ENCODE measurements around the gene HOOK1.

Gene HOOK1

GRCh38 chr1:59771361-59771760 is 43.4 kb upstream of the HOOK1 start:
- FAIRE-seq = no peak

GRCh38 chr1:59775480-59775879 is 39.3 kb upstream of the HOOK1 start:
- FAIRE-seq (no peak), DNase-seq (ENCODE audit: insufficient read length, low spot score) (no peak)
- TF ChIP-seq CTCF (IDR thresholded peaks at IDR 0.05; ENCODE audit: insufficient read depth, missing control alignments) = no peak

More at GRCh38 chr1:59771361-59771760, 43.4 kb upstream of the HOOK1 start:
- TF ChIP-seq CTCF (IDR thresholded peaks at IDR 0.05; ENCODE audit: insufficient read depth, missing control alignments) = no peak
- DNase-seq (ENCODE audit: insufficient read length, low spot score) = no peak

- TF ChIP-seq CTCF (IDR thresholded peaks at IDR 0.05; ENCODE audit: insufficient read depth, missing control alignments) = no peak
- DNase-seq (ENCODE audit: insufficient read length, low spot score) (no peak), FAIRE-seq (no peak)
Observed at GRCh38 chr1:59776960-59777852, 37.5 kb upstream of the HOOK1 start.

GRCh38 chr1:59779949-59780348 is 34.8 kb upstream of the HOOK1 start:
- DNase-seq (ENCODE audit: insufficient read length, low spot score) (no peak), FAIRE-seq (no peak)
- no peak for TF ChIP-seq CTCF (IDR thresholded peaks at IDR 0.05; ENCODE audit: insufficient read depth, missing control alignments)

GRCh38 chr1:59788825-59789224 is 25.9 kb upstream of the HOOK1 start:
- no peak for TF ChIP-seq CTCF (IDR thresholded peaks at IDR 0.05; ENCODE audit: insufficient read depth, missing control alignments)
- FAIRE-seq (no peak), DNase-seq (ENCODE audit: insufficient read length, low spot score) (no peak)

- DNase-seq (ENCODE audit: insufficient read length, low spot score) = no peak
- FAIRE-seq = no peak
- no peak for TF ChIP-seq CTCF (IDR thresholded peaks at IDR 0.05; ENCODE audit: insufficient read depth, missing control alignments)
Observed at GRCh38 chr1:59798600-59798999, 16.1 kb upstream of the HOOK1 start.

- no peak for DNase-seq (ENCODE audit: insufficient read length, low spot score)
- FAIRE-seq = no peak
- no peak for TF ChIP-seq CTCF (IDR thresholded peaks at IDR 0.05; ENCODE audit: insufficient read depth, missing control alignments)
Observed at GRCh38 chr1:59803458-59804038, 11.2 kb upstream of the HOOK1 start.
